IgD-negative memory B cell (primary cell): ENCODE results near the gene KDM4C. TPM values are rescaled to one million over a fixed set of nuclear protein-coding genes. Genes with fewer than 3 reads are reported as not detected.

Source experiments
- H3K27ac Mint-ChIP-seq, 3 donors: one replicate each; pipeline ENCODE4 v1.8.0; 2020 to 2022; ENCODE audit warnings: mild to moderate bottlenecking in 3 of 3, mixed read lengths in 3 of 3, moderate library complexity in 1 of 3
- H3K27me3 Mint-ChIP-seq: one replicate; pipeline ENCODE4 v1.8.0; 2021; ENCODE audit warnings: mixed read lengths
- H3K36me3 Mint-ChIP-seq: one replicate; pipeline ENCODE4 v1.8.0; 2020; ENCODE audit warnings: mild to moderate bottlenecking, mixed read lengths
- H3K4me1 Mint-ChIP-seq, 3 donors: one replicate each; pipeline ENCODE4 v1.8.0; 2020 to 2022; ENCODE audit warnings: mixed read lengths in 3 of 3, mild to moderate bottlenecking in 1 of 3
- H3K4me3 Mint-ChIP-seq, 4 donors: one replicate each; pipeline ENCODE4 v1.8.0; 2020 to 2022; ENCODE audit warnings: mild to moderate bottlenecking in 4 of 4, mixed read lengths in 4 of 4, moderate library complexity in 3 of 4
- H3K9me3 Mint-ChIP-seq, 3 donors: one replicate each; pipeline ENCODE4 v1.8.0; 2020 to 2021; ENCODE audit warnings: mixed read lengths in 3 of 3, mild to moderate bottlenecking in 1 of 3
- polyA plus RNA-seq: library from polyadenylated mRNA; unstranded; fragments of 300-500 nt; fragmentation: Illumina TruSeq; gene quantifications from one replicate; pipeline ENCODE4 v1.2.3, GENCODE V29; 2021

The KDM4C gene
- polyA plus RNA-seq, 1 donor from 2014 or later = 31.6 TPM

DNA sequence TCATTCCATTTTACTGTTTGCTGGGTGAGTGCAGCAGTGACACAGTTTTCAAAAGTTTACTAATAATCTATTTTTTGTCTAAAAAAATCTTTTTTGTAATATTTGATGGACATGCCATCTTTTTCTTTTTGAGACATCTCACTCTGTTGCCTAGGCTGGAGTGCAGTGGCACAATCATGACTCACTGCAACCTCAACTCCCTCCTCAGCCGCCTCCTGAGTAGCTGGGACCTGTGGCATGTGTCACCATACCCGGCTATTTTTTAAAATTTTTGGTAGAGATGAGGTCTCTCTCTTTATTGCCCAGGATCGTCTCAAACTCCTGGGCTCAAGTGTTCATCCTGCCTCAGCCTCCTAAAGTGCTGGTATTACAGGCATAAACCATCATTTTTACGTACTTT is 86.0 kb downstream of the KDM4C start:
- H3K27me3 Mint-ChIP-seq = no peaks in the 10 kb centered on the region
- no peak overlapping the region for H3K4me3 Mint-ChIP-seq
- no peak overlapping the region for H3K27ac Mint-ChIP-seq
- no peaks in the 10 kb centered on the region for H3K9me3 Mint-ChIP-seq
- peaks cover under 1% of the 10 kb centered on the region for H3K36me3 Mint-ChIP-seq
- peaks cover 9 to 19% (median 17%) of the 10 kb centered on the region in 3 donors for H3K4me1 Mint-ChIP-seq

DNA sequence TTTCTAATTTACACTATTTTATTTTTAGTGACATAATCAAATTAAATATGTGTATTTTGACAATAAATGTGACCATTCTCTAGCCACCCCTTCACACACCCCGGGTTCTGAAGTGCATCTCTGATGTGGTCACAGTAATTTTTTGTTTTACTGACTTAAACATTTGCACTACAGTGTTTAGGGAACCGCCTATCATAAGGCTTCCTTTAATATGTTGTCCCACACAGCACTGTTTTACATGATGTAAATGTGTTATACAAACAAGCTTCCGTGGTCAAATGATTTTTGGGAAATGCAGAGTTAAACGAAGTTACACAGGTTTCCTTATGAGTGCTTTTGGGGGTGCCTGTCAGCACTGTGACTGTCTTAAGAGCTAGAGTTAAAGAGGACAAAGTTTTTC is 86.5 kb downstream of the KDM4C start:
- peak overlapping the region in 1 of 3 donors; percentile 39 for H3K27ac Mint-ChIP-seq
- H3K27me3 Mint-ChIP-seq = no peaks in the 10 kb centered on the region
- H3K4me1 Mint-ChIP-seq = peaks cover 10 to 20% (median 19%) of the 10 kb centered on the region in 3 donors
- H3K4me3 Mint-ChIP-seq = peak overlapping the region in 1 of 4 donors; percentile 51
- H3K36me3 Mint-ChIP-seq = peaks cover 2% of the 10 kb centered on the region
- H3K9me3 Mint-ChIP-seq = no peaks in the 10 kb centered on the region

DNA sequence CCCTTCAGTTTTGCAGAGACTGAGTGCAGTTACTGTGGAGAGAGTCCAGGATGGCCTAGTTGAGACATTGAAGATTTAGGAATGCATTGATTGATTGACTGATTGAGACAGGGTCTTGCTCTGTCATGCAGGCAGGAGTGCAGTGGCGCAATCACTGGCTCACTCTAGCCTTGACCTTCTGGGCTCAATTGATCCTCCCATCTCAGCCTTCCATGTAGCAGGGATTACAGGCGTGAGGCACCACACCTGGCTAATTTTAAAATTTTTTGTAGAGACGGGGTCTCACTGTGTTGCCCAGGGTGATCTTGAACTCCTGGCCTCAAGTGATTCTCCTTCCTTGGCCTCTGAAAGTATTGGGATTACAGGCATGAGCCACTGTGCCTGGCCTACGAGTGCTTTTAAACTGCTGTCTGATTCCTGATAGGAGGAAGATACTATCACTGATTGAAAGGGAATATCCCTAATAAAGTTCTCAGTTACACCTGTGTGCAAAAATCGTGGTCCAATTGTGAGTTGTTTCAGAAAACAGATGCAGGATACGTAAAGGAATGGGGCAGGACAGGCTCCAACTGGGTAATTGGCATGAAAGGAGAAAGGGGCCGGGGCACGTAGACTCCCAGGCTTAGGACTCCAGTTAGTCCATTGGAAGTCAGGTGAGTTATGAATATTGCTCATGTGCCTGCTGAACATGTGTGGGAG is 87.5 kb downstream of the KDM4C start:
- H3K27me3 Mint-ChIP-seq = no peaks in the 10 kb centered on the region
- H3K36me3 Mint-ChIP-seq = peaks cover 2% of the 10 kb centered on the region
- peaks cover 10 to 24% (median 19%) of the 10 kb centered on the region in 3 donors for H3K4me1 Mint-ChIP-seq
- no peaks in the 10 kb centered on the region for H3K9me3 Mint-ChIP-seq
- no peak overlapping the region for H3K27ac Mint-ChIP-seq
- no peak overlapping the region for H3K4me3 Mint-ChIP-seq

DNA sequence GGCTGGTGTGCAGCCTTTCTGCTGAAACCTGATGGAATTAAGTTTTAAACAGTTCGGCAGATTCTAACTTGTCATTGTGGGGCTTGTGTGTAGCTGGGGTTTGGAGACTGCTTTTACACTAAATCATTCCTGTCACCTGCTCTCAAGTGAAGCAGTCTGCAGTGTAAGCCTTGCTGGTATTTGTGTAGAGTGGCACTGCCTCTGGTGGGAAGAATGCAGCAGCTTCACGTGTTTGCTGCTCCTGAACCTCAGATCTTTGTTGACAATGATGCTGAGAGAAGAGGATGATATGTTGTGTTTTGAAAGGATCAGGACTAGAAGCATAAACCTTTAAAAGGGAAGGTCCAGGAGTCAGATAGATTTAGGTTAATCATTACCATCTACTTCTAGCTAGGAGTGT is 88.1 kb downstream of the KDM4C start:
- Mint-ChIP-seq H3K4me1 (peaks cover 10 to 21% (median 17%) of the 10 kb centered on the region in 3 donors), H3K27me3 (no peaks in the 10 kb centered on the region), H3K4me3 (no peak overlapping the region), H3K36me3 (peaks cover 2% of the 10 kb centered on the region), H3K27ac (peak overlapping the region in 1 of 3 donors; percentile 65), H3K9me3 (no peaks in the 10 kb centered on the region)

DNA sequence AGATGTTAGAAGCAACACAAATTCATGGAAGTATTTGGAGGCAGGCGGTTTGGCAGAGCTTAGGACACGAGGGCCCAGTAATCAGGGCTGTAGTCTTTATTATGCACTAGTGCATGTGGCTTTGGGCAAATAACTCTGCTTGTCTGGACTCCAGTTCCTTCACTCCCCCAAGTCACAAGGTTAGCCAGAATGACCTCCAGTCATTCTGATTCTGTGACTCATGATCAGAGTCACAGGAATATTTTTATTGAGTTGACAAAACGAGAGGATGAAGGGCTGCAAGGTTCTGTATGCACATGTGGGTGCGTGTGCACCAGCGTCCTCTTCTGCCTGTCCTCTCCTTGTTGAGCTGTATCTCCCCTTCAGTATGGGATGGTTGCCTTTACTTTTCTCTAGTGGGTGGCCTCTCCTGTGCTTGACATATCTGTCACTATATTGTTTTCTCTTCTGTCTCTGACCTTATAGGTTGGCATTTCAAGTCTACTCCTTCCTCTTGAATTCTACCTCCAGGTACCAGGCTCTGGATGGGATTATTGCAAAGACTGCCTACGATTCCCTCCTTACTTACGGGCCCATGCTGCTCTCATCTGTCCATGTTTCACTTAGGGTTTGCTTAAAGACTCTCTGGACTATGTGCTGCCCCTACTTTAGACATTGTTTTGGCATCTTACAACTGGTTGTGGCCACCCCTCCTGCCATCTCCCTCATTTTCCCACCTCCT is 94.6 kb downstream of the KDM4C start:
- H3K27ac Mint-ChIP-seq = peak overlapping the region in 1 of 3 donors; percentile 82
- peaks cover 8 to 12% (median 10%) of the 10 kb centered on the region in 3 donors for H3K4me1 Mint-ChIP-seq
- H3K27me3 Mint-ChIP-seq = no peaks in the 10 kb centered on the region
- no peak overlapping the region for H3K4me3 Mint-ChIP-seq
- H3K9me3 Mint-ChIP-seq = no peaks in the 10 kb centered on the region
- H3K36me3 Mint-ChIP-seq = peaks cover 14% of the 10 kb centered on the region

DNA sequence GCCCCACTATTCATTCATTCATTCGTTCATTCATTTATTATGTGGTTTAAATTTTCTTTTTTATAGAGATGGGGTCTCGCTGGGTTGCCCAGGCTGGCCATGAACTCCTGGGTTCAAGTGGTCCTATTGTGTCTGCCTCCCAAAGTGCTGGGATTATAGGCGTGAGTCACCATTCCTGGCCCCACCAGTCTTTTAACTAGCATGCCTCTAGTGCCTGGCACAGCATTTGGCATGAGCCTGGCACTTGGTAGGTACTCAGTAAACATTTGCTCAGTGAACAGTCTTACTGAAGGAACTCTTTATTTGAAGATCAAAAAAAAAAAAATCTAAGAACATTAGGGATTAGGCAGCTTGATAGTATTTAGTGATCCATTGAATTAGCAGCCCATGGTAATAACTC is 98.1 kb downstream of the KDM4C start:
- Mint-ChIP-seq H3K9me3 (no peaks in the 10 kb centered on the region), H3K27me3 (no peaks in the 10 kb centered on the region), H3K4me1 (peaks cover 12 to 17% (median 17%) of the 10 kb centered on the region in 3 donors), H3K27ac (peak overlapping the region in 1 of 3 donors; percentile 81), H3K36me3 (peaks cover 23% of the 10 kb centered on the region), H3K4me3 (no peak overlapping the region)

DNA sequence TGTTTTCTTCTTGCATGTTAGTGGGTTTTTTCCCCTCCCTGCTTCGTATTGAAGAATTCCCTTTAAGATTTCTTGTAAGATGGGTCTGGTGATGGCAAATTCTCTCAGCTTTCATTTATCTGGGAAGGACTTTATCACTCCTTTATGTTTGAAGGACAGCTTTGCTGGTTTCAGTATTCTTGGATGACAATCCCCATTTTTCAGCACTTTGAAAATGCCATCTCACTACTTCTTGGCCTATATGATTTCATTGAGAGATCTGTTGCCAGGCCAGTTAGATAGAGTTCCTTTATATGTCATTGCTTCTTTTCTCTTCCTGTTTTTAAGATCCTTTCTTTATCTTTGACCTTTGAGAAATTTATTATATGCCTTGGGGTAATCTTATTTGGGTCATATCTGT is 106.3 kb downstream of the KDM4C start:
- Mint-ChIP-seq H3K27me3 (no peaks in the 10 kb centered on the region), H3K4me3 (no peak overlapping the region), H3K36me3 (peaks cover 14% of the 10 kb centered on the region), H3K9me3 (peaks cover 2 to 4% (median 3%) of the 10 kb centered on the region in 3 donors), H3K27ac (no peak overlapping the region), H3K4me1 (peaks cover 13 to 19% (median 18%) of the 10 kb centered on the region in 3 donors)

DNA sequence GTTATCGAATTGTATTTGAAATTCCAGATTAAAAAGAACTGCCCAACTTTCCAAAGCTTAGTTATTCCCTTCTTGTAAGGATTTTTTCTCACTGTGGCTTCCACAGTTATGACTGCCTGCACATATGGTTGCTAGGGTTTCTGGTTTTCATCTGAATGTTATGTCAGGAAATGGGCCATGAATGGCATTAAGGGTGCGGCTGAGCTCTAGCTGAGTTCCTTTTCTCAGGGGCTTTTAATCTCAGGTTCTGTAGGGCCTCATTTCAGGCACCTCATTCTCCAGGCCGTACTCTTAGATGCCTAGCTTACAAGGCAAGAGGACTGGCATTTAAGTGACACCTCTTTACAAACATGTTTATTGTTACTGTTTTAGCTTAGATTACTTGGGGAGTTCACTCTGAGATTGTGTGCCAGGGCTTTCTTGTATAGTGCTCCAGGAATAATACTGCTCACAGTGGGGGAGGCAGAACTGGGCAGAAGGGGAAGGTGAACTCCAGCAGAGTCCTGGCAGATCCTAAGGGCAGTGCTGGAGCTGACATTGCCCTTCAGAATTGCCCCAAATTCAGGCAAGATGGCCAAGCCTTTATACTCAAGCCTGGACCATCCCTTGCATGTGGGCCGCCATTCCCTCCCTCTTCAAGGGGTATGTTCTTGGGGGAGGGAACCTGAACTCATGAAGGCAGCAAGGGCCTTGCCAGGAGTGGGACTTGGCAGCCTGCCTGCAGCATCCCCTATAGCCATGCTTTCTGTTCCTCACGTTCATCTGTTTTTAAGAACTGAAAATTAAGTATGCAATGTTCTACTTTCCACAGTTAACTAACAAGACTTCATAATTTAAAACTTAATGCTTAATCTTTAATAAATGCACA is 111.5 kb downstream of the KDM4C start:
- H3K27ac Mint-ChIP-seq = no peak overlapping the region
- H3K36me3 Mint-ChIP-seq = peaks cover 5% of the 10 kb centered on the region
- peaks cover 7 to 26% (median 22%) of the 10 kb centered on the region in 3 donors for H3K4me1 Mint-ChIP-seq
- H3K9me3 Mint-ChIP-seq = peaks cover under 1 to 4% (median 1%) of the 10 kb centered on the region in 3 donors
- no peaks in the 10 kb centered on the region for H3K27me3 Mint-ChIP-seq
- no peak overlapping the region for H3K4me3 Mint-ChIP-seq

DNA sequence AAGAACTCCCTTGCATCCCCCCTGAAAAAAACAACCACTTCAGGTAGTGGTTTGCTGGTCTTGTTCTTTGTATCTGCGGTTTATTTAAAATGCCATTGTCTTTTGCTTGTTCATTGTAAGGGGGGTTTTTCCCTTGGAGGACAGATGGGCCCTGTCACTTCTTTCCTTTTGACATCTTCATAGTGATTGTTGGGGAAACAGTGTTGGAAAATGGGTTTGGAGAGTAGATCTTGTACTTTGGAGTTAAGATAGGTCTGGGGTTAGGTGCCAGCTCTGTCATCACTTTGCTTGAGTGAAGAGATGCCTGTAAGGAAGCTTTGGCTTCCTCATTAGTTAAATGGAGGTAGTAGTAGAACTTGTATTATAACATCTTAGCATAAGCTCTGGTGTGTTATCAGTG is 112.4 kb downstream of the KDM4C start:
- Mint-ChIP-seq H3K27ac (no peak overlapping the region), H3K27me3 (no peaks in the 10 kb centered on the region), H3K4me3 (peak overlapping the region in 1 of 4 donors; percentile 52), H3K4me1 (peaks cover 7 to 31% (median 22%) of the 10 kb centered on the region in 3 donors), H3K9me3 (no peaks in the 10 kb centered on the region), H3K36me3 (peaks cover 5% of the 10 kb centered on the region)

DNA sequence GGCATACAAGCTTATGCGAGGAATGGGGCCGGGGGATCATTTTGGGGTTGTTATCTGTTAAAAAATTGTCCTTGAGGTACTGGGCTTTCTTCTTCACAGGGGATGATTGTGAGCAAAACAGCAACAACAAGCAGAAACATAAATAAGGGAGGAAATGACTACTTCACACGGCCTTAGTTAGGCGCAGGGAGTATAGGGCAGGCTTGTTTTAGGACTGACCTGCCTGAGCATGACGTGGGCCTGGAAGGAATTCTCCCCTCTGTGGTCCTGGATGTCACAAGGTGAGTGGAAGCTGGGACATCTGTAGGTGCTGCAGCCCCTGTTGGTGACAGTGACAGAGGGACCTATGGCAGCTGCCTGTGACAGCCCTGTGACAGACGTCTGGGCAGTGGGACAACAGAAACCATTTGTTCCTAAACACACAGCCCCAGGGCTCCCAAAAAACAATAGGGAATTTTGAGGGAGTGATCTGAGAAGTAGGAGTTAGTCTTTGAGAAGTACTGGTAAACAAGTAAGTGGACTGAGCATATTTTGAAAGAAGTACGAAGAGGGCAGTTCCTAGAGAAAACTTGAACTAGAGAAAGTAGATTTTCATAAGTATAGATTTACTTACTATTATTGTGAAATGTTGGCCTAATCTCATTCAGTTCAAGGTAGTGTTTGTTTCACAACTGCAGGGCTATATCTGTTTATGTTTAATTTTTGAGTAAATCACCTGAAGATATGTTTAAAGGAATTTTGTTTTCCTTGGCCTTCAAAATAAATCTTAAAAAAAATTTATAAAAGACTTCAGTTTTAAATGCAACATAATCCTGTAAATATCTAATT is 113.1 kb downstream of the KDM4C start:
- Mint-ChIP-seq H3K4me3 (no peak overlapping the region), H3K4me1 (peaks cover 7 to 36% (median 25%) of the 10 kb centered on the region in 3 donors), H3K36me3 (peaks cover 5% of the 10 kb centered on the region), H3K27me3 (no peaks in the 10 kb centered on the region), H3K9me3 (no peaks in the 10 kb centered on the region), H3K27ac (no peak overlapping the region)

DNA sequence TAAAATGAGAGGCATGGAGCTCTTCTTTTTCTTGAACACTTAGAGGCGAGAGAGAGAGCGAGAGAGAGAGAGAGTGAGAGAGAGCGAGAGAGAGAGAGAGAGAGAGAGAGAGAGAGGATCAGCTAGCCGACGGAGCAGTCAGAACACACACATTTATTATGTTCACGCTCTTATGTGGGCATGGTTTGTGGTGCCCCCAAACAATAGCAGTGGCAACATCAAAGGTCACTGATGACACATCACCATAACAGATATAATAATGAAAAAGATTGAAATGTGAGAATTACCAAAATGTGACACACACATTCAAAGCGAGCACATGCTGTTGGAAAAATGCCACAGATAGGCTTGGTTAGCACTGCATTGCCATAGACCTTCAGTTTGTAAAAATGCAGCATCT is 116.1 kb downstream of the KDM4C start:
- Mint-ChIP-seq H3K9me3 (peaks cover 0 to 5% (median 0%) of the 10 kb centered on the region in 3 donors), H3K27ac (no peak overlapping the region), H3K27me3 (no peaks in the 10 kb centered on the region), H3K4me3 (no peak overlapping the region), H3K4me1 (peaks cover 7 to 47% (median 41%) of the 10 kb centered on the region in 3 donors), H3K36me3 (peaks cover 11% of the 10 kb centered on the region)

DNA sequence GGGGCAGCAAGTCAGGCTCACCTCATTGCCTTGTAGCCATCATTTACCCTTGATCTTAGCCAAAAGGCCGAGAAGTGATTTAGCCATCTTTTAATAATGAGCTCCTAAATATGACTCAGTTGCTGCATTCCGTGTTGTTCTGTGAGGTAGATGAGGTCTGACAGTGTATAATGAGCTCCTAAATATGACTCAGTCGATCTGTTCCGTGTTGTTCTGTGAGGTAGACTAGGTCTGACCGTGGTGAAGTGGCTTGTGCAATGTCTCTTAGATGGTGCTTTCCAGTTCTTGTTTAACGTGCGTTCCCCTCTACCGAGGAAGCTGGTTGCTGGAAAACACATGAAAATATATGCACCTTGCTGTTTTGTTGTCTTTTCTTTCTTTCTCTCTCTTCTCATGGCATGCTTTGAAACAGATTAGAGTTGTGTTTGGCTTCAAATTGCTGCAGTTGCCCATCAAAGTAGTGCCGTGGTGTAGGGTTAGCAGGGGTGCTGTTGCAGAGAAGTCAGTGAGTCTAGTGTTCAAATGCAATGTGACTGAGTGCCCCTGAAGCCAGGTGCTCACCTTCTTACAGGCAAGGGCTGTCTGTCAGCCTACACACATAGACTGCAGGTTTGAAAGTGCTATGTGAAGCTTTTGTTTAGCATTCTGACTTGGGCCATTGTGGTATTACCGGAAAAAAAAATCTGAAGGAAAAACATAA is 118.6 kb downstream of the KDM4C start:
- peak overlapping the region in 1 of 3 donors; percentile 45 for H3K27ac Mint-ChIP-seq
- H3K4me3 Mint-ChIP-seq = peak overlapping the region in 1 of 4 donors; percentile 45
- no peaks in the 10 kb centered on the region for H3K27me3 Mint-ChIP-seq
- H3K4me1 Mint-ChIP-seq = peaks cover 7 to 42% (median 41%) of the 10 kb centered on the region in 3 donors
- H3K36me3 Mint-ChIP-seq = peaks cover 9% of the 10 kb centered on the region
- H3K9me3 Mint-ChIP-seq = peaks cover 0 to 5% (median 0%) of the 10 kb centered on the region in 3 donors

DNA sequence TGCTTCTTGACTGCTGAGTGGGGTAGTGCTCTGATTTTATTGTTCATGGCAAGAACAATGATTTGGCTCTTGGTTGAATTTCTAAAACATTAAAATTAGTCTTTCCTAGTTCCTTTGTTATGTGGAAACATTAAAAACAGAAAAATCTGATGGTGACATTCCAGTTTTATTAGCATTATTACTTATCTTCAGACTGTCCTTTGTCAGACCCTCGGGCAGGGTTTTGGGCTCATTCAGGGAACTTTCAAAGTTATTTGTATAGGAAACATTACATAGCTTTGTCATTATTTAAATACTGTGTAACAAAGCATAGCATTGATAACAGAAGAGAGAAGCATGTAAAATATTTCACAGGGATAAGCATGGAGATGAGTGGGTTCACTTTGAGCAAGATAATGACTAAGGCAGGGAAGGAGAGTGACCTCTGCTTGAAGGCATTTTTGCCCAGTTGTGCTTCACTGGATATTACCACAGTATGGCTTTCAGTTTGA is 119.9 kb downstream of the KDM4C start:
- no peaks in the 10 kb centered on the region for H3K27me3 Mint-ChIP-seq
- H3K9me3 Mint-ChIP-seq = peaks cover 0 to 5% (median 0%) of the 10 kb centered on the region in 3 donors
- no peak overlapping the region for H3K4me3 Mint-ChIP-seq
- no peak overlapping the region for H3K27ac Mint-ChIP-seq
- H3K36me3 Mint-ChIP-seq = peaks cover 9% of the 10 kb centered on the region
- H3K4me1 Mint-ChIP-seq = peaks cover 7 to 38% (median 34%) of the 10 kb centered on the region in 3 donors
